HepG2 (cell line): ENCODE measurements around the gene RAB40C. TPM values are rescaled to one million over a fixed set of nuclear protein-coding genes. Genes with fewer than 3 reads are reported as not detected.

Experiments used
- BORCS8-MEF2B ChIP-seq: sonication (generic); formaldehyde crosslinking; IDR thresholded peaks from 2 replicates; pipeline ENCODE4 v1.8.0; 2022; ENCODE audit warnings: mild to moderate bottlenecking, missing genetic modification reagents
- MED1 ChIP-seq: sonication (generic); formaldehyde crosslinking; IDR thresholded peaks from 2 replicates; pipeline ENCODE4 v1.4.0; 2020; ENCODE audit warnings: missing genetic modification reagents
- PRMT3 ChIP-seq: sonication (generic); formaldehyde crosslinking; IDR thresholded peaks from 2 replicates; pipeline ENCODE4 v1.8.1; 2022; ENCODE audit warnings: low read depth, mild to moderate bottlenecking, moderate library complexity, missing genetic modification reagents, borderline replicate concordance
- RARA ChIP-seq: IDR thresholded peaks from 2 replicates; pipeline ENCODE4 v1.6.1; 2016; ENCODE audit warnings: missing genetic modification reagents, missing compliant biosample characterization
- SMC3 ChIP-seq: IDR thresholded peaks from 2 replicates; pipeline ENCODE4 v1.6.1; 2011; ENCODE audit warnings: low read length, improper control_type of control experiment
- SOX6 ChIP-seq, 2 experiments: fragments of 450-650 bp in 1 of 2; sonication (generic) in 1 of 2; formaldehyde crosslinking in 1 of 2; IDR thresholded peaks; 2 replicates each; pipeline versions ENCODE4 v1.4.0 to v1.6.1; 2017 to 2020; ENCODE audit warnings: antibody characterized with exemption in 1 of 2, mild to moderate bottlenecking in 1 of 2, missing genetic modification reagents in 1 of 2
- ZBTB38 ChIP-seq: sonication (generic); formaldehyde crosslinking; IDR thresholded peaks from 2 replicates; pipeline ENCODE4 v1.5.1; 2020; ENCODE audit warnings: mild to moderate bottlenecking, missing genetic modification reagents
- ZNF33B ChIP-seq: sonication (generic); formaldehyde crosslinking; IDR thresholded peaks from 2 replicates; pipeline ENCODE4 v1.5.1; 2020; ENCODE audit warnings: mild to moderate bottlenecking, missing genetic modification reagents
- ZNF614 ChIP-seq: IDR thresholded peaks from 2 replicates; pipeline ENCODE4 v1.6.1; 2018; ENCODE audit warnings: missing biosample characterization, missing genetic modification reagents, inconsistent platforms, borderline replicate concordance
- polyA plus RNA-seq, 8 experiments: library from polyadenylated mRNA; depleted of rRNA in 3 of 8; stranded (reverse) in 7 of 8; unstranded in 1 of 8; fragments of >200 nt; fragmentation: Illumina TruSeq in 4 of 8; extraction: Trizol in 4 of 8; gene quantifications; 2 replicates each; pipeline versions ENCODE4 v1.2.1 to v1.2.3, GENCODE V29; 2011 to 2016; ENCODE audit warnings: low read depth in 4 of 8, missing spikeins in 1 of 8, mixed read lengths in 1 of 8; ENCODE audit not compliant: insufficient read depth in 1 of 8
- total RNA-seq, 5 experiments: library from RNA; depleted of rRNA; stranded (reverse); fragments of >200 nt; fragmentation: Illumina TruSeq; extraction: Trizol; gene quantifications; 2 replicates each; pipeline ENCODE4 v1.2.3, GENCODE V29; 2016; ENCODE audit warnings: low read depth in 1 of 5
- TF ChIP-seq, protein P1 (sequence below): sonication (generic); formaldehyde crosslinking; IDR thresholded peaks from 2 replicates; pipeline ENCODE4 v1.4.0; 2020; ENCODE audit warnings: mild to moderate bottlenecking, missing genetic modification reagents
- TF ChIP-seq, protein P2 (sequence below): sonication (generic); formaldehyde crosslinking; IDR thresholded peaks from 2 replicates; pipeline ENCODE4 v1.4.0; 2020; ENCODE audit warnings: missing genetic modification reagents
- TF ChIP-seq, protein P3 (sequence below): sonication (generic); formaldehyde crosslinking; IDR thresholded peaks from 2 replicates; pipeline ENCODE4 v1.8.0; 2022; ENCODE audit warnings: missing genetic modification reagents, mild to moderate bottlenecking, moderate library complexity, borderline replicate concordance

Gene RAB40C
- total and polyA plus RNA-seq, 2 of the 13 experiments (the other 11 are each of a cell fraction or from before 2014, with no cell fraction given) = 7.7 to 11.5 TPM

DNA sequence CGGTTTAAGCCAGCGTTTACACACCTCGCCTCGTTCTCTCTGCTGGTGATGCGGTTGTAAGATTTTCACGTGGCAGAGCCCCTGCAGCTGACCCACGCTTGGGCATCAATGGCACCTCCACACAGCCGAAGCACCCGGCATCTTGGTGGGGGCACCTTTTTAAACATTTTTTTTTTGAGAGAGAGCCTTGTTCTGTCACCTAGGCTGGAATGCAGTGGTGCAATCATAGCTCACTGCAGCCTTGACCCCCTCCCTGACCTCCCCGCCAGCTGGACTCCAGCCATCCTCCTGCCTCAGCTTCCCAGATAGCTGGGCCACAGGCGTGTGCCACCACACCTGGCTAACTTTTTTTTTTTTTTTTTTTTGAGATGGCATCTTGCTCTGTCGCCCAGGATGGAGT, 64.2 kb downstream of the RAB40C start (continued):
- TF ChIP-seq, protein P1, sequence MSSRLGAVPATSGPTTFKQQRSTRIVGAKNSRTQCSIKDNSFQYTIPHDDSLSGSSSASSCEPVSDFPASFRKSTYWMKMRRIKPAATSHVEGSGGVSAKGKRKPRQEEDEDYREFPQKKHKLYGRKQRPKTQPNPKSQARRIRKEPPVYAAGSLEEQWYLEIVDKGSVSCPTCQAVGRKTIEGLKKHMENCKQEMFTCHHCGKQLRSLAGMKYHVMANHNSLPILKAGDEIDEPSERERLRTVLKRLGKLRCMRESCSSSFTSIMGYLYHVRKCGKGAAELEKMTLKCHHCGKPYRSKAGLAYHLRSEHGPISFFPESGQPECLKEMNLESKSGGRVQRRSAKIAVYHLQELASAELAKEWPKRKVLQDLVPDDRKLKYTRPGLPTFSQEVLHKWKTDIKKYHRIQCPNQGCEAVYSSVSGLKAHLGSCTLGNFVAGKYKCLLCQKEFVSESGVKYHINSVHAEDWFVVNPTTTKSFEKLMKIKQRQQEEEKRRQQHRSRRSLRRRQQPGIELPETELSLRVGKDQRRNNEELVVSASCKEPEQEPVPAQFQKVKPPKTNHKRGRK = no peak
- no peak for TF ChIP-seq SOX6 (IDR thresholded peaks at IDR 0.05)
- 0 out of 2 replicates have a peak, but pooled peaks have one; percentile 28 for TF ChIP-seq SOX6 (CRISPR knock-in tag; IDR thresholded peaks at IDR 0.05)
- TF ChIP-seq, protein P2, sequence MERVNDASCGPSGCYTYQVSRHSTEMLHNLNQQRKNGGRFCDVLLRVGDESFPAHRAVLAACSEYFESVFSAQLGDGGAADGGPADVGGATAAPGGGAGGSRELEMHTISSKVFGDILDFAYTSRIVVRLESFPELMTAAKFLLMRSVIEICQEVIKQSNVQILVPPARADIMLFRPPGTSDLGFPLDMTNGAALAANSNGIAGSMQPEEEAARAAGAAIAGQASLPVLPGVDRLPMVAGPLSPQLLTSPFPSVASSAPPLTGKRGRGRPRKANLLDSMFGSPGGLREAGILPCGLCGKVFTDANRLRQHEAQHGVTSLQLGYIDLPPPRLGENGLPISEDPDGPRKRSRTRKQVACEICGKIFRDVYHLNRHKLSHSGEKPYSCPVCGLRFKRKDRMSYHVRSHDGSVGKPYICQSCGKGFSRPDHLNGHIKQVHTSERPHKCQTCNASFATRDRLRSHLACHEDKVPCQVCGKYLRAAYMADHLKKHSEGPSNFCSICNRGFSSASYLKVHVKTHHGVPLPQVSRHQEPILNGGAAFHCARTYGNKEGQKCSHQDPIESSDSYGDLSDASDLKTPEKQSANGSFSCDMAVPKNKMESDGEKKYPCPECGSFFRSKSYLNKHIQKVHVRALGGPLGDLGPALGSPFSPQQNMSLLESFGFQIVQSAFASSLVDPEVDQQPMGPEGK (CRISPR knock-in tag) = peak; percentile 80
- TF ChIP-seq ZNF33B (CRISPR knock-in tag) = no peak
- peak; percentile 88 for TF ChIP-seq RARA (CRISPR knock-in tag)
- TF ChIP-seq, protein P3, sequence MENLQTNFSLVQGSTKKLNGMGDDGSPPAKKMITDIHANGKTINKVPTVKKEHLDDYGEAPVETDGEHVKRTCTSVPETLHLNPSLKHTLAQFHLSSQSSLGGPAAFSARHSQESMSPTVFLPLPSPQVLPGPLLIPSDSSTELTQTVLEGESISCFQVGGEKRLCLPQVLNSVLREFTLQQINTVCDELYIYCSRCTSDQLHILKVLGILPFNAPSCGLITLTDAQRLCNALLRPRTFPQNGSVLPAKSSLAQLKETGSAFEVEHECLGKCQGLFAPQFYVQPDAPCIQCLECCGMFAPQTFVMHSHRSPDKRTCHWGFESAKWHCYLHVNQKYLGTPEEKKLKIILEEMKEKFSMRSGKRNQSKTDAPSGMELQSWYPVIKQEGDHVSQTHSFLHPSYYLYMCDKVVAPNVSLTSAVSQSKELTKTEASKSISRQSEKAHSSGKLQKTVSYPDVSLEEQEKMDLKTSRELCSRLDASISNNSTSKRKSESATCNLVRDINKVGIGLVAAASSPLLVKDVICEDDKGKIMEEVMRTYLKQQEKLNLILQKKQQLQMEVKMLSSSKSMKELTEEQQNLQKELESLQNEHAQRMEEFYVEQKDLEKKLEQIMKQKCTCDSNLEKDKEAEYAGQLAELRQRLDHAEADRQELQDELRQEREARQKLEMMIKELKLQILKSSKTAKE (CRISPR knock-in tag) = no peak
- no peak for TF ChIP-seq PRMT3 (CRISPR knock-in tag)
- no peak for TF ChIP-seq SMC3
- TF ChIP-seq MED1 (CRISPR knock-in tag) = peak; percentile 44
- no peak for TF ChIP-seq ZNF614
- peak; percentile 44; the same call in 1 of the 2 replicates for TF ChIP-seq ZBTB38 (CRISPR knock-in tag)
- TF ChIP-seq BORCS8-MEF2B (CRISPR knock-in tag) = no peak
